Stimulated activated CD8-positive, alpha-beta memory T cell treated with anti-CD3 and anti-CD28 coated beads, Interleukin-7, amount 100 ng/mL, for 1 hour (primary cell): ENCODE data around the gene MAMSTR.

ENCODE experiments used
- DNase-seq, 2 donors: peaks; one replicate each; pipeline ENCODE4 v3.0.0-alpha.2; 2020; ENCODE audit warnings: low read depth in 2 of 2

The MAMSTR gene

DNA sequence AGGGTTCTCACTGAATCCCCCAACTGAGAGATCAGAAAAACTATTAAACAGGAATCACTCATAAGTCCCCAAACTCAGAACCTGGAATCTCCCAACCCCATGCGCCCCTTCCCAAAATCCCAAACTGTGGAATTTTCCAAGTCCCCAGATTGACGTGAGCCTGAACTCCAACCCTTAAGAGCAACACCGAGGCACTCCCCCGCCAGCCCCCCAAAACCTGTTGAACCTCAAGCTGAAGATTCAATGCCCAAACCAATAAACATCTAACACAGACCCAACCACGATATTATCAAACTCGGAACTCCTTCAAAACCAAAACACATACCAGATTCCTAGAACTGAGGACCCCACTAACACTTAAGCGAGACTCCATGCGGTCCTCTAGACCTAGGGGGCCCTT lies 26.6 kb upstream of the MAMSTR start:
- no peak for DNase-seq

DNA sequence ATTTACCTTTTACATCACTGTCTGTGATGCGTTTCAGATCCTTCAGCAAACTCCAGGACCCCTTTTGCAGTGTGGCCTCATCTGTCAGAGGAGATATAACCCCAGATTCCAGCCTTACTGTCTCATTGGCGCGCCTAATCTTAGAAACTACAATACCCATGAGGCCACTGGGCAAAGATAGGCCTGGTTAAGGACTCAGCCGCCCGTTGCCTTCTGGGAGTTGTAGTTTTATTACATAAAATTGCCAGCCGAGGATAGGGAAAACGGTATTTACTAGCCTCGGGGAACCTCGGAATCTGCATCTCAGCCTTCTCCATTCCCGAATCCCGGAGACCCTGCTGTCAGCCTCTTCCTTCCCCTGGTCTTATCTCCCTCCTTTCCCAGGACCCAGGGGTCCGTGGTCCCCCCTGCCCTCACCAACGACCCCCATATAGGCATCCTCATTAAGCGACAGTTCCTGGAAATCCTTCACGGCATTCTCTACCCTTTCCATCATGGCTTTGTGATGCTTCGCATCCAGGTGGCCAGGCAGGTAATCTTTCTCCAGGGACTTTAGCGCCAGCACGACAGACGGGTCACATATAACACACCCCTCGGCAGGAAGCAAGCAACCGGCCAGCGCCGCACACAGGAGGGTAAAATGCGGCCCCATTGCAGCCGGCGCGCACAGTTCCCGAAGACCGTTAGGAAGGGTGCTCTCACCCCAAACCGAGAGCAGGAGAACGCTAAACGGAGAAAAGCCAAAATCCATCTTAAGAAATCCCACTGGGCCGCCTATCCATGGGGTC lies 25.9 kb upstream of the MAMSTR start:
- DNase-seq, result no peak

DNA sequence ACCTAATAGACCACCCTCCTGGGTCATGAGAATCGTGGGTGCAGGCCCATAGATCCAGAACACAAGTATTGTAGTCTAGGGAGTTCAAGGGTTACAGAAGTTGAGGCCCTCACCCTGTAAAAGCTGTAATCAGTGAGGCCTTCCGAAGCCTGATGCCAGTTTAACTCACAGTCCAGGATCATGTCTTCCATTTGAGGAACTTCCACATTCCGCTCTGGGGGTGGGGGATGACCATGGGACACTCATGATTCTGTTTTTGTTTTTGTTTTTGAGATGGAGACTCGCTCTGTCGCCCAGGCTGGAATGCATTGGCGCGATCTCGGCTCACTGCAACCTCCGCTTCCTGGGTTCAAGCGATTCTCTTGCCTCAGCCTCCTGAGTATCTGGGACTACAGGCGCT lies 22.6 kb upstream of the MAMSTR start:
- DNase-seq, result no peak

DNA sequence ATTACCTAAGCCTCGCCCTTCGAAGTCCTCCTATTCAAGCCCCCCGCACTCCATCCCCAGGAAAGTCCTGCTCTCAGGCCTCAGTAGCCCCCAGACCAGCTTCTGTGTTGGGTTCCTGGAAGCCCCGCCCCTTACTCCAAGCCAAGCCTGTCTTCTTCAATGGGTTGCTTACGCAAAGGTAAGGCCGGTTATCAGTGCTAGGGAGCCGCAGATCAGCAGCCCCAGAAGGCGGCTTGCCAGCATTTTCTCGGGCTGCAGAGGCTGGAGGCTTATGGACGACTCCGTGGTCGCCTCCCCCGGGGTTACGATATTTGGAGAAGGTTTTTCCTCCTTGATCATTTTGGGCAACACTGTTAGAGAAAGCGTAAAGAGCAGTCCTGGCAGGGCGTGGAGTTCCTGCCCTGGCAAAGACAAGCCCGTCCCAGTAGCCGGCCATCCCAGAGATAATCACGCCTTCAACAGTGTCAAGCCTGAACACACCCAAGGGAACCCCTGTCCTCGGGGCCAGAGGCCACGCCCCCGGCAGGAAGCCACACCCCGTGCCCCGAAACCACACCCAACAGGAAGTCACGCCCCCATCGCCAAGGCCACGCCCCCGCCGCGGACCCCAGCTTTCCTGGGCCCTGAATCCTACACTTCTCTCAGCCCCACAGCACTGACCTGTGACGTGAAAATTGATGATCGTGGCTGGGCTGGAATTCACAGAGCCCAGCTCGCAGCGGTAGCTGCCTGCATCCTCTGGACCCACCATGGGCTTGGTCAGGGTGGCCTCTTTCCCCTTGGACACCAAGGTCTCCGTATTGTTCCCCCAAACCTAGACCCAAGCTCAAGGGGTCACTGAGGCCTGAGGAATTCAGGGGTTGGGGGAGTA lies 21.8 kb upstream of the MAMSTR start:
- DNase-seq, result no peak

DNA sequence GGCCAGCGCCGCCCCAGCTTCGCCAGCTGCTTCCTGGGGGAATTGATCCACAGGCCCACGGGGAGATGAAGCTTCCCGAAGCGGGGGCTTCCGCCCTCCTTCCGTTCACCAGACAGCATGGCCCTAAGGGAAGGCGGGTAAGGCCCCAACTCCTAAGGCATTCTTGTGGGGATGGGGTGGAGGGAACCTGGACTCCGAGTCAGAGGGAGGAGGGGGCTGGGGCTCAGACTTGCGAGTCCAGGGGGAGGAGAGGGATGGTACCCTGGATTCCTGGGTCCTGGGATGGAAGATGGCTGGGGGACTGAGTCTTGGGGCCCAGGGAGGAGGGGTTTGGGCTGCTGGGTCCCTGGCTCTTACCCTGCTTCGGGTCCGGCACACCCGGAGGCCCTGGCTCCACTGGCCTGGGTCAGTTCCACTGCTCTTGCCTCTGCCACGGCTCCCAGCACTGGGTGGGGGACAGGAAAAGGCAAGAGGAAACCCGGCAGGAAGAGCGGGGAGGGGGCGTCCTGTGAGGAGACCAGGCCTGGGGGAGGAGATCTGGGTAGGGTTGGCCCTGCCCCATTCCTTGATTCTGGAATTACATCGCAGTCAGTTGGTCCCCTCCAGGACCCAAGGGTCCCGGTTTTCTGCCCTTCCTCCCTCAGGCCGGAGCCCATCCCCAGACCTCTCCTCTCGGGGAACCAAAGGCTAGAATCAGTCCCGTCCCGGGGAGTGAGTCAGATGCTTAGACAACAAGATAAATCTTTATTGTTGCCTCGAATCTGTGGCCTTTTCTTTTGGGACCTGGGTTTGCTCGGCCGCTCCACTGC lies 20.8 kb upstream of the MAMSTR start, which contains the start of gene RASIP1:
Gene RASIP1, minus strand, starts transcription at position 447 of the 809 bp plus-strand sequence. Its CDS starts 328 bp downstream, at position 119.
- DNase-seq, result no peak

DNA sequence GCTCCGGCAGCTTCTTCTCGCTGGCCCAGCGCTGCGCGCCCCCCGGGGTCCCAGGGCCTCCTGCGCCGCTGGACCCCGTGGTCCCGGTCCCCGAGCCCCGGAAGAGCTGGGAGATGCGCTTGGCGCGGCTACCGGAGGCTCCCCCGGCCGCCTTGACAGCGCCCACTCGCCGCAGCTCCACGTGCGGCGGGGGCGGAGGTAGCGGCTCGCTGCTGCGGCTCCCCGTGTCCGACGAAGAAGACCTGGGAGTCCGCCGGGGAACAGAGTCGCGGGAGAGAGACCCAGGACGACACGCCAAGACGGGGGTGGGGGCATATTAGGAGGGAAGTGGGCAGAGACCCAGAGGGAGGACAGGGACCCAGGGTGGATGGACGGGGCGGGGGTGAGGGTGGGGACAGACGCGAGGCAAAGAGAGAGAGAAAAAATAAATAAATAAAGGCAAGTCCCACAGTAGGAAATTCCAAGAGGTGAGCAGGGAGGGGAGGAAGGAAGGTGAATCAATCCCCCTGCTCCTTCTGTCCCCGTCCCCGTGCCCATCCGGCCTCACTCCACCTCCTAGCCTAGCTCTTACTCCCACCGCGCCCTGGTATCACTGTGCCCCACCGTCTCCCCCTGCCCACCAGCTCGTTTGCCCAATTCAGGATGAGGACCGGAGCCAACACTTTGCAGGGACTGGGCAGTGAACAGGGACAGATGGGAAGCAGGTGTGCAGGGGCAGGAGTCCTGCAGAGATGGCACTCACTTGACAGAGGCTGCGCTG lies 20.1 kb upstream of the MAMSTR start:
- no peak for DNase-seq

DNA sequence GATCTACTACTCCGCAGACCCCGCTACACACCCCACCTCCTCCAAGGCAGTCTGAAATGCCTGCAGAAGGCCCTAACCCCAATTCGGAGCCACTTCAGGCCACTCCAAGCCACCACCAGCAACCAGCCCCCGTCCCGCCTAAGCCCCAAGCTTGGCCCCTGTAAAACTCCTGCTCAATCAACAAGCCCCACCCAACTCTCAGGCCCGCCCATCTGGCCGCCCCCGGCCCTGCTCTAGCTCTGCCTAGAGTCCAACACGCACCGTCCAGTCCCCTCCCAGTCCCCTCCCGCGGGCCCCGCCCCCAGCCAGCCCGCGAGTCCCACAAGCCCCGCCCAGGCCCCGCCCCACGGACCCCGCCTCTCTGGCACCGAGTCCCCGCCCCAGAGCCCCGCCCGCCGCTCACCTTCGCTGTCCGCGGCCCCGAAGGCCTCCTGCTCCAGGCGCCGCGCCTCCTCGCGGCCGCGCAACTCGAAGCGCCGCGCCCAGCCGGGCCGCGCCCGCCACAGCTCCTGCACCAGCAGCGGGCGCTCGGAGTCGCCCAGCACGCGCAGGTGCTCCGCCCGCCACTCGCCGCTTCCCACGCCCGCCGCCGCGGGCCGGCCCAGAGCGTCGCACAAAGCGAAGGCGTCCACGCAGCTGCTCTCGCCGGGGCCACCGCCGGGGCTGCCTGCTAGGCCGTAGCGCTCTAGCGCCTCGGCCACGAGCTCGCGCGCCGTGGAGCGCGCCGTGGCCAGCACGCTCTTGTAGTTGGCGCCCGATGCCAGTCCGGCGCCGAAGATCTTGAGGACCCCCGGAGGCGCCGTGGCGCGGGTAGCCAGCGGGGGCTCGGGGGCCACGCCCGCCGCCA lies 19.3 kb upstream of the MAMSTR start:
- peak; percentile 78 to 84 for DNase-seq

DNA sequence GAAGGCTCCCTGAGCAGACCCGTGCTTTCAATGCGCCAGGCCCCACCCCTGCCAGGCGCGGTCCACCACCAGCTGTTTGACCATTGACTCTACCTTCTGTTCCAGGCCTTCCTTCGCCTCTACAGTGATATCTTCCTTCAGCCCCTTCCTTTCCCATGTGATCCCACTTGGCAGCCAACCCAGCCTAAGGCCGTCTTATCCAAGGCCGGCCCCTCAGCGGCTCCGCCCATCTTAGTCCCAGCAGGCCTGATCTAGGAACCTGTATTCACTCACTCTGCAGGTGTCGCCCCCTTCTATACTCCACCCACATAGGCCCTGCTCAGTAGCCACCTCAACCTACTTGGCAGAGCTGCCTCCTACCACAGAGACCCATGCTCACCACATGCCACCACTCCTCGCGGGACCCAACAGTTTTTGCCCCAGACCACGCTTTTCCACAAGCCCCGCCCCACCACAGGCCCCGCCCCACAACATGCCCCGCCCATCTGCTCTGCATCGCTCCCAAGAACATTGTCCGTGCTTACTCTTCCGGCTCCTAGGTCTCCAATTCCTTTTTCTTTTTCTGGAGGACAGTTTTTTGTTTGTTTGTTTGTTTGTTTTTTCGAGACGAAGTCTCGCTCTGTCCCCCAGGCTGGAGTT lies 18.0 kb upstream of the MAMSTR start:
- DNase-seq, result no peak

DNA sequence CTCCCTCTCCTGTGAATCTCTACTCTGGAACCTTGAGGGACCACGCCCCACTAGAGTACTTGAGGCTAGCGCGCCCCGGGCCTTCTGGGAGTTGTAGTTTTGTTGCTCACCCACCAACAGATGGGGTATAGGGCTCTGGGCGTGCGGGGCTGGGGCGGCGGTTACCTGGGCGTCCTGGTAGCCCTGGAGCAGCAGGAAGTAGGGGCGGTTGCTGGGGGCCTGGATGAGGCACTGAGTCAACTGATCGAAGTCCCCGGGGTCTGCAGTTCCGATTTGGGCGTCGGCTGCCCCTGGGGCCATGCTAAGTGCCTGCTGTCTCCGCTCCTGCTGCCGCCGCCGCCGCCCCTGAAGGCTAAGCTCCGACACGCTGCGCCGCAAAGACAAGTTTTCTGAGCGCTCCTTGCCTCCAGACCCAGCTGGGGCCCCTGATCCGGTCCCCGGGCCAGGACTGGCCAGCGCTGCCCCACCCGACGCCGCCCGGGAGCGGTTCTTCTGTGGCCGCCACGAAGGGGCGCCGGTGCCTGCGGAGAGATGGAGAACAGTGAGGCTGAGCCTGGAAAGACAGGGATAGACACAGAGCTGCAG lies 15.6 kb upstream of the MAMSTR start:
- DNase-seq, result no peak

DNA sequence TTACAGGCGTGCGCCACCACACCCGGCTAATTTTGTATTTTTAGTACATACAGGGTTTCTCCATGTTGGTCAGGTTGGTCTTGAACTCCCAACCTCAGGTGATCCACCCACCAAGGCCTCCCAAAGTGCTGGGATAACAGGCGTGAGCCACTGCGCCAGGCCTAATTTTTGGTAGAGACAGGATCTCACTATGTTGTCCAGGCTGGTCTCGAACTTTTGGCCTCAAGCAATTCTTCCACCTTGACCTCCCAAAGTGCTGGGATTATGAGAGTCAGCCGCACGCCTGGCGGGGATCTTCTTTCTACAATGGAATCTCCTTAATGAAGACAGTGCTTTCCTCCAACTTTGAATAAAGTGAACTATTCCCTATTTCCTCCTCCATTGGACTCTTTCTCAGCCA lies 15.1 kb upstream of the MAMSTR start:
- no peak for DNase-seq

DNA sequence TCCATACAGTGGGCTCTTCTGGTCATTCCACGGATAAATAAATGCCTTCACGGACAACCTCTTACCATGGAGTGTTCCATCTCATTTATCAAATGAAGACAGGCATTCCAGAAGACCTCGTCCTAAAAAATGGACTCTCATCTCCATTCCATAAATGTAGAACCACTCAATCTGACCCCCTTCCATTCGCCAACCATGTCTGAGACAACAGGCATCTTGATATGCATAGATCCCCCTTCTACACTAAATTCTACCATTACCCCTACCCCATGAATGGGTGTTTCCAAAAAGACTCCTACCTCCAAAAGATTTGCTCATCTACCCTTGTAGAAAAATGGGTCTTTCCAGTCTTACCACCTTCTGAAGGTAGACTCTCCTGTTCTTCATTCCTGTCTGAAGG lies 11.9 kb upstream of the MAMSTR start:
- DNase-seq, result no peak

DNA sequence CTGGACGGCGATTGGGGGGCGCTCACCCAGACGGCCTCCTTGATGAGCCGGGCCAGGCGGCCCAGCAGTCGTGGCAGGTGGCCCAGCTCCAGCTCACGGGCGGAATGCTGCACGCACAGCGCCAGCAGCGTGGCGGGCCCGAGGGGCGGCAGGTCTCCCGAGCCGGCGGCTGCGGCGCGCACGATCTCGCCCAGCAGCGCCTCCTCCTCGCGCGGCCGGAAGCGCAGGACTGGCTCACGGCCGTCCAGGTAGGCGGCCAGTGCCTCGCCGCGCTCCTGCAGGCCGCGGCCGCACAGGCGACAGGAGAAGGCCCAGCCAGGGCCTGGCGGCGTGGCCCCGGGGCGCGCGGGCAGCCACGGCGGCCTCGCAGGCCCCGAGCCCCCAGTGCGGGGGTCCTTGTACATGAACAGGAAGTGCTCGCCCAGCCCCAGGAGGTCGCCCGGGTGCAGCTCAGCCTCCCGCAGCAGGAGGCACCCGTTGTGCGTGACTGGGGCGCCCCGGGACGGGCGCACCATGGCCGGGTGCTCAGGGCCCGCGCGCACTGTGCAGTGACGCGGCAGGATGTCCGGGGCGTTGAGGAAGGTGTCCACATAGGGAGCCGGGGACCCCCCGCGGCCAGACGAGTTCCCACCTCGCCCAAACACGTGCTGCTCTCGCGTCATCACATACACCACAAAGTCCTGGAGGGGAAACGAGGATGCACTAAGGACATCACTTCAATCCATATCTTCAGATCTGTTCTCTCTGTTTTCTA lies 9.6 kb upstream of the MAMSTR start:
- DNase-seq, result no peak

DNA sequence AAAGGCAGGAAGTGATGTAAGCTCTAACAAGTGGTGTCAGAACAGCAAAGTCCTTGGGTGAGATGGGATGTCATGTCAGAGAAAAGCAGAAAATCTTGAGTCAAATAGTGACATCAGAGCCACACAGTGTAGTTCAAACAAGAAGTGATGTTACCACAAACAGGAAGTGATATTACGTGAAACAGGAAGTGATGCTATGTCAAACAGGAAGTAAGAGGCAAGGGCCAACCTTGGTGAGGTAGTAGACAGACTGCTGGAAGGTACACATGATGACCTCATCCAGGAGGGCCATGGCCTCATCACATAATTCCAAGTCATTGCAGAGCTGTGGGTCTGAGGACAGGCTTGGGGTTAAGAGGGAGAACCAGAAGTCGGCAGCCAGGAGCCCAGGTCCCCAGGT lies 7.0 kb upstream of the MAMSTR start:
- DNase-seq, result no peak

DNA sequence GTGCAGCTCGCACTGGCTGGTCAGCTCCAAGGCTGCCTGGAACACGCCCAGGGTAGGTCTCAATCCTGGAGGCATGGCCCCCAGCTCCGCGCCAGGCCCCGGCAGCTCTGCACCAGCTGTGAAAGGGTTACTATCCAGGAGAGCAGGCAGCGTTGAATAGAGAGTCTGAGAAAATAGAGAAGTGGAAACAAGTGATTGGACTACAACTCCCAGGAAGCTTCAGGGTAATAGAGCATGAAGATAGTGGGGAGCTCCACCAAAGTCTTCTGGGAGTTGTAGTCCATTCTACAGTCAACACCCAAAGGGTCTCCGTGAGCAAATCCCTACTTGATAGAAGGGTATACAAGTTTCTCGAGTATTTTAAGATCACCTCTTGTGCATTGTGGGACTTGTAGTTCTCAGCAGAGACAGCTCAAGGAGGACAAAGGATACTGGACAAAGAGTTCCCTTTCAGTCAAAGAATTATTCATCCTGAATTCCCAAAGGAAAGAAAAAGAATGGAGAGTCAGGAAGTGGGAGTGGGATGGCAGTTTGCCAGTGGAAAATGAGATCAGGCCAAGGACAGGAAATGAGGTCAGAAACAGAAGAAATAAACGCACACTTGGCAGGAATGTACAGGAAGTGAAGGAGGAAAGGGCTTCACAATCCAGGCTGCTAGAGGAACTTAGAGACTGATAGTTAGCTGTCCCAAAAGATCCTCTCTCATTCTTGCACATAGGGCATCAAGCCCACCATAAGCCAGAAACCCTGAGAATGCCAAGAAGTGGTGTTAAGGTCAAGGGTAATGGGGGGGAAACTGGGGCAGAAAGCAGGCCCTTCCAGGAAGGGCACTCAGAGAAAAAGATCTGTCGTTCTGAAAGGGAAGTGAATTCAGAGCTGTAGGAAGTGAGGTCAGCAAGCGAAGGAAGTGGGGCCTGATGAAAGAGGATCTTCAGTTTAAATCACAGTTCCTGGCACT lies 5.5 kb upstream of the MAMSTR start:
- no peak for DNase-seq

DNA sequence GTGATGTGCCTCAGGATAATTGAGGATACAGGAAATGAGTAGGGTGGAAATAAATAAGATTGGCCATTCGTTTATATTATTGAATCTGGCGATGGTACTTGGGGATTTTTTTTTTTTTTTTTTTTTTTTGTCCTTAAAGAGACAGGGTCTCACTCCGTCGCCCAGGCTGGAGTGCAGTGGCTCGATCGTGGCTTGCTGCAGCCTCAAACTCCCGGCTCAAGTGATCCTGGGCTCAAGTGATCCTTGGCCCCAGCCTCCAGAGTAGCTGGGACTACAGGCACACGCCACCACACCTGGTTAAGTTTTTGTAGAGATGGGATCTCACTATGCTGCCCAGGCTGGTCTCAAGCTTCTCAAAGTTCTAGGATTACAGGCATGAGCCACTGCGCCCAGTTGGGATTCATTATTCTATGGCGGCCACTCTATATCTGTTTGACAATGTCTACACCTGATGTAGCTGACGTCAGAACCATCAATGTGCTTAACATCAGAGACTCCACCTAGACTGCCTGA lies 2.7 kb upstream of the MAMSTR start:
- DNase-seq, result no peak

DNA sequence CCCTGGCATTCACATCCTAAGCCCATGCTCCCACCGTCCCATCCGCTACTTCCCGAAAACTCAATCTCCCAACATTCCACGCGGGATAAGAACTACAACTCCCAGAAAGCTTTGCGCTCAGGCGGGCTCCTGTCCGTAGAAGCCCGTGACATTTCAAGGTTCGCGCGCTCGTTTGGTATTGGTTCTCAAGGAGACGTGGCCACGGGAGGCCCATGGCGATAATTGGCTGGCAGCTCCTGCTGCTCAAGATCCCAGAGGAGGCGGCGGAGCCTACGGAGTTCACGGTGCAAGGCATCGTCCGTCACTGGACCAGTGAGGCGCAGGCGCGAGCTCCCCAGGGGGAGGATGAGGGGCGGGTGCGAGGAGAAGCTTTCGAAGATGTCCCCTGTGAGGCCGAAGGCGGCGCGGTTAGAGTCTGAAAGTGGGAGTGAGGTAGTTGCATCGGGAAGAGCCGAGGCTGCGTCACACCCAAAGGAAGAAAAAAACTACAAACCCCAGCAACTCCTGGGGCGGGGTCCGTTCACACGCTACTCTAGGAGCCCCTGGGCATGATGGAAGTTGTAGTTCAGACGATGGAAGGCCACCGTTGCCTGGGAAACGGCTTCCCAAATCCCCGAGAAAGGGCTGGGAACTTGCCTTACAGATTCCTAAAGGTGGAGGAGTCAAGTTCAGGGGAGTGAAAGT lies 1.2 kb upstream of the MAMSTR start:
- peak; percentile 74 to 78 for DNase-seq

DNA sequence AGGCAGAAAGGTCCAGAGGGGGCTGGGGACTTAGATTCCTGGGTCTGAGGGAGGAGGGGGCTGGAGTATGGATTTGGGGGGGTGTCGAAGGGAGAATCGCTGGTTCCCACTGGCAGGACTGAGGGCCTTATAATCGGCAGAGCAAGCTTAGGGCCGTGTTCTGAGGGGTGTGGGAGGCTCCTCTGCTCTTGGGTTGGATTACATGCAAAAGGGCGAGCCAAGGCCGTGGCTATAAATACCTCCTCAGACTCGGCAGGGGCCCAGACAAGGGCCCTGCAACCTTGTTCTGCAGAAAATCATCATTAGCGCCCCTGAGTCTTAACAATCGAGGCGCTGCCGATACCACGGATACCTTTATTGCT lies 707 bp upstream of the MAMSTR start:
- DNase-seq, result no peak
